Stimulated activated CD8-positive, alpha-beta memory T cell treated with anti-CD3 and anti-CD28 coated beads, Interleukin-4, amount 100 ng/mL, for 1 hour (primary cell): Measurements from ENCODE around the gene HOXA6.

ENCODE experiments used
- DNase-seq, 2 donors: peaks; one replicate each; pipeline ENCODE4 v3.0.0-alpha.2; 2020; ENCODE audit warnings: low read depth in 2 of 2, low spot score in 1 of 2

The HOXA6 gene

DNA sequence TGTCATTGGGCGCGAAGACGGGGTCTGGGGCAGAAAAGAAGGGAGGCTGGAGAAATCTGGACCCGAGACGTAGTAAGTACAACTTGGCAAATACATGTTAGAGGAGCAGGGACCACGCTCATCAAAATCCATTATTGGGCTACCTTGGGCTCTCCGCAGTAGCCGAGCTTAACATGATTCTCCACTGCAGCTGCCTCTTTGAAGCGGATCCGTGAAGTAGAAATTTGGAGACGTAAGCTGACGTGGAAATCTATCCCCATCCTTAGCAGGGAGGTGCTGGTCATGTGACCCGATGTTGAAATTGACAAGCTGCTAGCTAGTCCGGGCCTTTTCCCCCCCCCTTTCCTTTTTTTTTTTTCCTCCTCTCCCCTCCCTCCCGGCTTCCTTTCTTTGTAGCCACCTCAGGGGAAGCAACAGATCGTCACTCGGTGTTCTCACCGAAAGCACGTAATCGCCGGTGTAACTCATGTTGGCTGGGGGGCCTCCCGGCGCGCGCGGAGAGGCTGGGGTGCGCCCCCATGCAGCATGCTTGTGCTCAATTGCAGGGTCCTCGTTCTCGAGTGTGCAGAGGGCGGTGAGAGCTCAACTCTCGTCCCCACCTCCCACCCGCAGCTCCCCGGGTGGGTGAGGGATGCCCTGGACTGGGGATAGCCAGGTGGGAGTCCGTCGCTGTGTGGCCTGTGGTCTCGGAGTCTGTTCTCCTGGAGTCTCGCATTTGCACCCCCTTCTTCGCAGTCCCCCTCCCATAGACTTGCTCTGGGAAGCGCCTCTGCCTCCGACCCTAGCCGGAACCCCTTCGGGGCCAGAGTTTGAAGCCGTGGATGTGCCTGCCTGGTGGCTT is 37.7 kb upstream of the HOXA6 start, which contains the start of gene HOXA11:
Gene HOXA11, minus strand, starts transcription at position 220 of the 841 bp plus-strand sequence. Its CDS starts 88 bp downstream, at position 132.
- no peak for DNase-seq

- DNase-seq: no peak
Measured at GRCh38 chr7:27184337-27185012, 36.9 kb upstream of the HOXA6 start.

DNA sequence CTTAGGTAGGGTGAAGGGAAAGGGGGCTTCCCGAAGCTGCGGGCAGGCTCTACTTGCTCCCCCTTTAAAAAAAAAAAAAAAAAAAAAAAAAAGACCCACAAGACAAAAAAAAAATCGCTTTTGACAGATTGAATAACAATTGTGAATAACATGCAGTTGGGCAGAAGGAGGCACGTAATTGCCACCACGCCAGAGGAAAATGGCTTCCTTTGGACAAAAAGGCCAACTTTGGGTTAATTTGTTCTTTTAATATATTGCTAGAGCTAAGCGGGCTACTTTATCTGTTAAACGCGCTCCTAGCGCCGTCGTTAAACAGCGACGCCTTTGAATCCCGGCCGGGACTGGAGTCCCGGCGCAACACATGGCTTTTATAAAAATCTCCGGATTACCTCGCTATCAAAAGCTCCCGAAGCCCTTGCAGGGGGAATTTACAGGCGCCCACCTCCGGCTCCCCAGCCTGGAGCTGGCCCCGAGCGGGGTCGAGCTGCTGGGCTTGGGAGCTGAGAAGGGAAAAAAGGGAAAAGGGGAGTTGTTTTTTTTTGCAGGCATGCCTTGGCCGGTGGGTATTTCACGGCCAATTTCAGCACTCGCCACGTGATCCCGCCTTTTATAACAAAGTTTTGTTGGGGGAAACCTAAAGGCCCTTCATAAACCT is 36.2 kb upstream of the HOXA6 start:
- DNase-seq: no peak

- DNase-seq: no peak
Measured at GRCh38 chr7:27182861-27183681, 35.5 kb upstream of the HOXA6 start.

- no peak for DNase-seq
Measured at GRCh38 chr7:27182285-27182841, 34.8 kb upstream of the HOXA6 start.

GRCh38 chr7:27181795-27182275 is 34.3 kb upstream of the HOXA6 start:
- DNase-seq: no peak

DNA sequence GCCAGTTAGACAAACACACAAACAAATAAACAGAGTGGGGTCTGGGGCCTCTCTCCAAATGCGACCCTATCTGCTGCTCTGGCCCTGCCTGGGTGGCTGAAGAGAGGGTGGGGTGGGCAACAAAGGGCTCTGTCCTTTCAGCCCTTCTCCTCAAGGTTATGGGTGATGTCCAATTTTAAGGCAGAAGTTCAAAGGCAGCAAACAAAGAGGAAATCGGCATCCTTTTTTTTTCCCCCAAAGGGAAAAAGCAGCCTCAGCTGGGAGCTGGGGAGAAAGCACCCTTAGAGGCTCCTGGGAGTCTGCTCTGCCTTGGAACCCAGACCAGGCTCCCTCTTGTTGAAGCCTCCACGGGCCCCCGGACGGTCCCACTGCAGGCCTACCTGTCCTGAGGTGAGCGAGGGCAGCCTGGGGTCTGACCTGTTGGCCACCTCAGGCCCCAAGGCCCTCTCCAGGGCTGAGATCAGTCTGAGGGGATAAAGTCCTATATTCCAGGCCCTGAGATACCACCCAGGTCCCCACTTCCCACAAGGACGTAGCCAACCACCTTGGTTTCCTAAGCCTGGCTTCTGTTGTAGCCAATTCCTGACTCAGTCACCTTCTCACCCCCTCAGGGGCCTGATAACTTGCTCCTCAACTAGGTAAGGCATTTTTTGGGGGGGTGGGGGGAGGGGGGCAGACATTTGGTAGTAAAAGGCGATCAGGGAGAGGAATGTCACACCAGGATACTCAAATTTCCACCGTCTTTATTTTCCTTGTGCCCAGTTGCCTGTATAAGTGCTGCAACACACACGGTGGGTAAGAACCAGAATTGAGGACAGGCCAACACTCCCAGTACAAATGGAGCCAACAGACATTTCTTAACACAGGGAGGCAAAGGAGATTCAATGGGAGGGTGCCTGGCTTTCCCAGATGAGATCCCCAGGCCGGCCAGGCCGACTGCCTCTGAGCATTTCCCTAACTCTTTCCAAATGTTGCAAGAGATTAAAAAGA is 33.2 kb upstream of the HOXA6 start:
- DNase-seq: no peak

GRCh38 chr7:27179503-27180430 is 32.2 kb upstream of the HOXA6 start:
- DNase-seq: no peak

DNA sequence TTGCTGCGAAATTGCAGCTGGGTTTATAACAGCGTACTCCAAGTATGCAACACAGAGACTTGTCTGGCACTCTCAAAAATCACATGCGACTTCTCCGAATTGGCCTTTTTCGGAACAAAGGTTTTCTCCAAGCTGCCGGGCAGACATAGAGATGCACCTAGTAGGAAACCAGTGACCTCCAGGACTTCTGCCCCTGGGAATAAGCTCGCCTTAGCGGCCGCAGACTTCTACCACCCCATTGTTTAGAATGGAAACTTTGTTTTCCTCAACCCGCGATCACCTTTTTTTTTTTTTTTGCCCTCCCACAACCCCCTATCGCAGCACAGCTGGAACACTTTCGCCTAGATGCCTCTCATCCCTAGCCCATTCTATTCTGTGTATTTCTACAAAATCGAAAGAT is 31.5 kb upstream of the HOXA6 start:
- DNase-seq: no peak

DNA sequence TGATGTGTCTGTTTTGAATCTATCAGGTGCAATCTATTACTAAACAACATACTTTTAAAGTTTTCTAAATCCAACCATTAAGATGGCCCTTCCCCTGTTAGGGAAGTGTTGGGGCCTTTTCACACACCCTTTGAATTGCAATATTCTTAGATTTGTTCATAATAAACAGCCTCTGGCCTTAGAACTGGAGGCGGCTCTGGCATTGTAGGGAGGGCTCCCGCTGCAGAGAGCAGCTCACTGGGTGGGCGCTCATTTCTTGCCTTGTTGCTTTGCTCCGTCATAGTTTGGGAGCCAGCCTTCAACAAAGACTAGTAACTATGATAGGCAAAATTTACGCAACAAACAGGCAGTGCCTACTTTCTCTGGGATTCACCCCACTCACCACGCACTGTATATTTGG is 30.8 kb upstream of the HOXA6 start:
- DNase-seq: no peak

GRCh38 chr7:27177795-27178320 is 30.3 kb upstream of the HOXA6 start:
- no peak for DNase-seq

DNA sequence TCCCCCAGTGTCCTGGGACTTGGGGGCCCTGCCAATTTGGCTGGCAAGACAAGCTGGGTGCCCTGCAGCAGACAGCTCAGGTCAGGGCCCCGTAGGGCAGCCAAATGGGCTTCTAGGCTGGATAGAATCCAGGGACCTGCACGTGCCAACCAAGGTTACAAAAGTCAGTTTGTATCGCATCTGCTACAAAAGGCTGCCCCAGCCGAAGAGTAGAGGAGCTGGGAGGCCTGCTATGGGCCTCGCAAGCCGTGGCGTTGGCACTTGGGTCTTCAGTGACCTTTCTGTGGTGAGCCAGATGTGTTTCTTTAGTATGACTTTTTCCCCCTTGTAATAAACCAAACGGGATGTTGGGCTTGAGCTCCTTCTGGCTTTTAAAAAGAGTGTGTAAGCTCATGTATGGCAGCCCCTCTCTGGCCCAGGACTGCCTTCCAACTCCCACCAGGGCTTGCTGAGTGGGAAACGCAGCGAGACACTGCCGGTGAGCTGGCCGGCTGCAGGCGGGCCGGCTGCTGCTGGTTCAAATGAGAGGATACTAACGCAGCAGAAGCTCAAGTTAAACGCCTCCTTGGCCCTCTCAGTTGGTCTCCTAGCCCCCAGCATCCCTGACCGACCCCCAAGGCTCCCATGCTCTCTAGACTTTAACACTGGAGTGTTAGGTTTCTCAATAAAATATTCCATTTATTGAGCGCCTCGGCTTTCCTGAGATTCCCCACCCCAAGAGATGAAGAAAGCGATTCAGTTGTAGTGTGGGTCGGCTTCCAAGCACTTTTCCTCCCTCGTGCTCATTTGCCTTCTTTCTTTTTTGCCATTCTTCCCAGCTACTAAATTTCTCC is 29.6 kb upstream of the HOXA6 start:
- no peak for DNase-seq

DNA sequence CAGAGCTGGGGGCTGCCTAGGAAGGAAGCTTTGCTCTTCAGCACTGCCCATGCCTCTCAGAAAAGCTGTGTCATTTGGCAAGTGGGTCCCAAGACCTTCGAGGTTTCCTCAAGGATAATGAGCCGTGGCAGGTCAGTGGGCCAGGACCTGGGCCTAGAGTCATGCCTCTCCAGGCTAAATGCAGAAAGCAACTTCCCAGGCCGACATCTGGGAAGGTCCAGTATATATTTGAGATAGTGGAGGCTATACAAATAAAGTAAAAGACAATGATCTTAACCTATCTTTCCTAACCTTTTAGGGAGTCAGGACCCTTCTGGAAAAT is 28.9 kb upstream of the HOXA6 start:
- DNase-seq: no peak

- DNase-seq: no peak
Measured at GRCh38 chr7:27175626-27176523, 28.3 kb upstream of the HOXA6 start.

- DNase-seq: no peak
Measured at GRCh38 chr7:27174874-27175625, 27.5 kb upstream of the HOXA6 start.
